Measurements from ENCODE around the gene FBXO31.

DNA sequence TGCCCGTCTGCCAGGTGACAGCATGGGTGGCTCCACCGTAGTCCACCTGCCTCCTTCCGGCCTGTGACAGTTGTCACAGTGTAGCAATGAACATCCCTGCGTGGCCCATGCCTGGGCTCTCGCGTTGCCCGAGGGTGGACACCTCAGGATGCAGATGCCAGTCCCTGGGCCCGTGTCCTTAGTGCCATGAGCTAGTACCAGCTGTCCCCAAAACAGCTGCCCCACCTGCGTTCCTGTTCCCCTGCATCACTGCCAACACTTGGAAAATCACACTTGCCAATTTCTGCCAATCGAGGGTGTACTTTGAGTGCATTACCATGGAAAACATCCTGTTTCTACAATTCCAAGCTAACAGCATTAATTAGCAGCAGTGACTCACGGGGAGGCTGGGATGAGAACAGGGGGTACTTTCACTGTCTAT is 57.4 kb downstream of the FBXO31 start:
- TF ChIP-seq, protein P1, sequence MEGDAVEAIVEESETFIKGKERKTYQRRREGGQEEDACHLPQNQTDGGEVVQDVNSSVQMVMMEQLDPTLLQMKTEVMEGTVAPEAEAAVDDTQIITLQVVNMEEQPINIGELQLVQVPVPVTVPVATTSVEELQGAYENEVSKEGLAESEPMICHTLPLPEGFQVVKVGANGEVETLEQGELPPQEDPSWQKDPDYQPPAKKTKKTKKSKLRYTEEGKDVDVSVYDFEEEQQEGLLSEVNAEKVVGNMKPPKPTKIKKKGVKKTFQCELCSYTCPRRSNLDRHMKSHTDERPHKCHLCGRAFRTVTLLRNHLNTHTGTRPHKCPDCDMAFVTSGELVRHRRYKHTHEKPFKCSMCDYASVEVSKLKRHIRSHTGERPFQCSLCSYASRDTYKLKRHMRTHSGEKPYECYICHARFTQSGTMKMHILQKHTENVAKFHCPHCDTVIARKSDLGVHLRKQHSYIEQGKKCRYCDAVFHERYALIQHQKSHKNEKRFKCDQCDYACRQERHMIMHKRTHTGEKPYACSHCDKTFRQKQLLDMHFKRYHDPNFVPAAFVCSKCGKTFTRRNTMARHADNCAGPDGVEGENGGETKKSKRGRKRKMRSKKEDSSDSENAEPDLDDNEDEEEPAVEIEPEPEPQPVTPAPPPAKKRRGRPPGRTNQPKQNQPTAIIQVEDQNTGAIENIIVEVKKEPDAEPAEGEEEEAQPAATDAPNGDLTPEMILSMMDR (IDR thresholded peaks at IDR 0.05) = no peak
- no peak for TF ChIP-seq POLR2AphosphoS5 (IDR thresholded peaks at IDR 0.05)
- TF ChIP-seq POLR2A (IDR thresholded peaks at IDR 0.05) = no peak
